ENCODE measurements around the gene IL21R. TPM values are rescaled to one million over a fixed set of nuclear protein-coding genes. Genes with fewer than 3 reads are reported as not detected.

Gene IL21R
- total RNA-seq, 1 donor from 2014 or later, result 167 TPM

DNA sequence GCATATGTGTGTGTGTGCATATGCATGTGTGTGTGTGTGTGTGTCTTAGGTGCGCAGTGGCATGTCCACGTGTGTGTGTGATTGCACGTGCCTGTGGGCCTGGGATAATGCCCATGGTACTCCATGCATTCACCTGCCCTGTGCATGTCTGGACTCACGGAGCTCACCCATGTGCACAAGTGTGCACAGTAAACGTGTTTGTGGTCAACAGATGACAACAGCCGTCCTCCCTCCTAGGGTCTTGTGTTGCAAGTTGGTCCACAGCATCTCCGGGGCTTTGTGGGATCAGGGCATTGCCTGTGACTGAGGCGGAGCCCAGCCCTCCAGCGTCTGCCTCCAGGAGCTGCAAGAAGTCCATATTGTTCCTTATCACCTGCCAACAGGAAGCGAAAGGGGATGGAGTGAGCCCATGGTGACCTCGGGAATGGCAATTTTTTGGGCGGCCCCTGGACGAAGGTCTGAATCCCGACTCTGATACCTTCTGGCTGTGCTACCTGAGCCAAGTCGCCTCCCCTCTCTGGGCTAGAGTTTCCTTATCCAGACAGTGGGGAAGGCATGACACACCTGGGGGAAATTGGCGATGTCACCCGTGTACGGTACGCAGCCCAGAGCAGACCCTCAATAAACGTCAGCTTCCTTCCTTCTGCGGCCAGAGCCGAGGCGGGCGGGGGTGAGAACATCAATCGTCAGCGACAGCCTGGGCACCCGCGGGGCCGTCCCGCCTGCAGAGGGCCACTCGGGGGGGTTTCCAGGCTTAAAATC, 47.6 kb downstream of the IL21R start:
- ChIA-PET CTCF (interaction anchor here (0.9 to 3.3 kb wide), 6 partner anchors 22 to 270 kb away, joined by 3 to 13 read pairs (median 9); no protein-coding TSS in a partner anchor), POLR2A (interaction anchor here (0.6 to 15.9 kb wide), 30 partner anchors 9 to 270 kb away, joined by 3 to 464 read pairs (median 8); partner anchors contain the start of genes GTF3C1, IL21R, KATNIP and KDM8)
- intact Hi-C loops (cut with micrococcal nuclease), result loop anchor here (1.0 kb wide), 8 partner anchors 18 to 212 kb away; no protein-coding TSS in a partner anchor
- TF ChIP-seq, protein P1, sequence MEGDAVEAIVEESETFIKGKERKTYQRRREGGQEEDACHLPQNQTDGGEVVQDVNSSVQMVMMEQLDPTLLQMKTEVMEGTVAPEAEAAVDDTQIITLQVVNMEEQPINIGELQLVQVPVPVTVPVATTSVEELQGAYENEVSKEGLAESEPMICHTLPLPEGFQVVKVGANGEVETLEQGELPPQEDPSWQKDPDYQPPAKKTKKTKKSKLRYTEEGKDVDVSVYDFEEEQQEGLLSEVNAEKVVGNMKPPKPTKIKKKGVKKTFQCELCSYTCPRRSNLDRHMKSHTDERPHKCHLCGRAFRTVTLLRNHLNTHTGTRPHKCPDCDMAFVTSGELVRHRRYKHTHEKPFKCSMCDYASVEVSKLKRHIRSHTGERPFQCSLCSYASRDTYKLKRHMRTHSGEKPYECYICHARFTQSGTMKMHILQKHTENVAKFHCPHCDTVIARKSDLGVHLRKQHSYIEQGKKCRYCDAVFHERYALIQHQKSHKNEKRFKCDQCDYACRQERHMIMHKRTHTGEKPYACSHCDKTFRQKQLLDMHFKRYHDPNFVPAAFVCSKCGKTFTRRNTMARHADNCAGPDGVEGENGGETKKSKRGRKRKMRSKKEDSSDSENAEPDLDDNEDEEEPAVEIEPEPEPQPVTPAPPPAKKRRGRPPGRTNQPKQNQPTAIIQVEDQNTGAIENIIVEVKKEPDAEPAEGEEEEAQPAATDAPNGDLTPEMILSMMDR (IDR thresholded peaks at IDR 0.05), result no peak
- peak overlapping the region; percentile 85 for H3K4me3 Mint-ChIP-seq
- H3K9me3 Mint-ChIP-seq, result no peaks in the 10 kb centered on the region
- H3K27ac Mint-ChIP-seq, result peak overlapping the region; percentile 99
- H3K4me1 Mint-ChIP-seq, result peaks cover 97% of the 10 kb centered on the region
- peaks cover 64% of the 10 kb centered on the region for H3K36me3 Mint-ChIP-seq (ENCODE audit: low read depth)
- no peaks in the 10 kb centered on the region for H3K27me3 Mint-ChIP-seq
- ATAC-seq (ENCODE audit: low read depth) (peak; percentile 78), DNase-seq (peak; percentile 78)

DNA sequence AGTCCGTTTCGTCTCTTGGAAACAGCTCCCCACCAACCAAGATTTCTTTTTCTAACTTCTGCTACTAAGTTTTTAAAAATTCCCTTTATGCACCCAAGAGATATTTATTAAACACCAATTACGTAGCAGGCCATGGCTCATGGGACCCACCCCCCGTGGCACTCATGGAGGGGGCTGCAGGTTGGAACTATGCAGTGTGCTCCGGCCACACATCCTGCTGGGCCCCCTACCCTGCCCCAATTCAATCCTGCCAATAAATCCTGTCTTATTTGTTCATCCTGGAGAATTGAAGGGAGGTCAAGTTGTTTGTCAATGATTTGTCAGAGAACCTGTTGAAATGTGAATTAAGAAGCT, 48.2 kb downstream of the IL21R start:
- Mint-ChIP-seq H3K27me3 (no peaks in the 10 kb centered on the region), H3K4me1 (peaks cover 98% of the 10 kb centered on the region), H3K36me3 (ENCODE audit: low read depth) (peaks cover 59% of the 10 kb centered on the region), H3K9me3 (no peaks in the 10 kb centered on the region), H3K27ac (peak overlapping the region; percentile 99), H3K4me3 (peak overlapping the region; percentile 85)
- CTCF ChIA-PET, result interaction anchor here (0.9 to 3.3 kb wide), 6 partner anchors 23 to 270 kb away, joined by 3 to 13 read pairs (median 9); no protein-coding TSS in a partner anchor
- no peak for DNase-seq
- POLR2A ChIA-PET, result interaction anchor here (0.6 to 15.9 kb wide), 31 partner anchors 9 to 270 kb away, joined by 3 to 464 read pairs (median 8); partner anchors contain the start of genes GTF3C1, IL21R, KATNIP and KDM8
- intact Hi-C loops (cut with micrococcal nuclease), result loop anchor here (1.0 kb wide), 8 partner anchors 19 to 213 kb away; no protein-coding TSS in a partner anchor
- peak; percentile 56 for ATAC-seq (ENCODE audit: low read depth)
- TF ChIP-seq, protein P1 (IDR thresholded peaks at IDR 0.05), result no peak

DNA sequence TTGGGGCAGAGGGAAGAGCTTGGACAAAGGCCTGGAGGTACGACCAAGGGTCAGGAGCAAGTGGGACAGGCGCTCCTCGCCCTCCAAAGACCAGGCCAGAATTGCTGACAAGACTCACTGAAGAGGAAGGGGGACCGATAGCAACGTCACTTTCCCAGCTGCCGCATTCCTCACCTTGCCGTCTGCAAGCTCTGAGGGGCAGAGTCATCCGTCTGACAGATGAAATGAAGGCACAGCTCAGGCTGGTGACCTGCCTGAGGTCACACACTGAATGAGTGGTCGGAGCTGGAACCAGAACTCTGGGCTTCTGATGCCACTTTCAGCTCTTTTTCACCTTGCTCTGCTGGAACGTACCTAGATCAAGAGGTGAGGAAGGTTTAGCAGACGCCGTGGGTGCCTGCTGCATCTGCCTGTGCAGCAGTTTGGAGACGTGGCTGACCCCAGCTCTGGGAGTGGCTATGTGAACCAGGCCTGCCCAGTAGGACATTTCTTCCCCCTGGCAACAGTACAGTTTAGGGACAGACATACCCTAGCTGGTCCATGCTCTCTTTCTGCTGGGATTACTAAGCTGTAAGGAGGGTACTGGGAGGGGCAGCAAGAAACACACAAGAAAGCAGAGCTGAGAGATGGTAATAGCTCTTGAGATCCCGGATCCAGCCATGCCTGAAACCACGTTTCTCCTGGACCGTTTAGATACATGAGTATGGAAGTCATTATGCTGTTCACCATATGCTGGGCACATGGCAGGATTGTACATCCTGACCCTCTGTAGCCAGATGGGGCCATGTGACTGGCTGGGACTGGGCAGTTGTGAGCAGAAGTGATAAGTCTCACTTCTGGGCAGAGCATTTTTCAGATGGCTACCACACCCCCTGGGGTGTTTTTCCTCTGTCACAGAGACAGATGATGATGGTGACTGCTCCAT, 50.9 kb downstream of the IL21R start:
- ChIA-PET CTCF (interaction anchor here (0.9 to 3.3 kb wide), 6 partner anchors 26 to 273 kb away, joined by 4 to 11 read pairs (median 5); no protein-coding TSS in a partner anchor), POLR2A (interaction anchor here (0.6 to 15.9 kb wide), 14 partner anchors 21 to 232 kb away, joined by 3 to 464 read pairs (median 7); partner anchors contain the start of genes IL21R and NSMCE1)
- peaks cover 94% of the 10 kb centered on the region for H3K4me1 Mint-ChIP-seq
- ATAC-seq (ENCODE audit: low read depth), result no peak
- no peaks in the 10 kb centered on the region for H3K27me3 Mint-ChIP-seq
- TF ChIP-seq, protein P1 (IDR thresholded peaks at IDR 0.05), result no peak
- intact Hi-C loops (cut with micrococcal nuclease), result no loop called here
- peaks cover 33% of the 10 kb centered on the region for H3K36me3 Mint-ChIP-seq (ENCODE audit: low read depth)
- no peak for DNase-seq
- peak overlapping the region; percentile 41 for H3K4me3 Mint-ChIP-seq
- H3K9me3 Mint-ChIP-seq, result no peaks in the 10 kb centered on the region
- peak overlapping the region; percentile 99 for H3K27ac Mint-ChIP-seq

DNA sequence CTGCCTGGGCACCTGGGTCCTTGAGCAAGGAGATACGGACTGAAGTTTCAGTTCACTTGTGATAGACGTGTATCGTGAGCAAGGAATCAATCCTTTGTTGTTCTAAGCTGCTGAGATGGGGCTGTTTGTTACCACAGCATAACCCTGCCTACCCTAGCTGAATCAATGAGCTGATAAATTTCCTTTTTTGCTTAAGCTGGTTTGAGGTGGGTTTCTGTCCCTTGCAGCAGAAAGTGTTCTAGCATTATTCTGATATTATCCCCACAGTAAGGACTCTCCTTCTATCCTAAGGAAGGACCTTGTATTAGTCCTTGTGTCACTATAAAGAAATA, 51.5 kb downstream of the IL21R start:
- peaks cover 27% of the 10 kb centered on the region for H3K36me3 Mint-ChIP-seq (ENCODE audit: low read depth)
- H3K27ac Mint-ChIP-seq, result peak overlapping the region; percentile 99
- peaks cover 87% of the 10 kb centered on the region for H3K4me1 Mint-ChIP-seq
- ChIA-PET CTCF (interaction anchor here (1.3 to 2.0 kb wide), 3 partner anchors 86 to 274 kb away, joined by 4 to 10 read pairs (median 4); no protein-coding TSS in a partner anchor), POLR2A (interaction anchor here (0.8 to 15.9 kb wide), 12 partner anchors 8 to 223 kb away, joined by 3 to 464 read pairs (median 7); partner anchors contain the start of gene IL21R)
- no peak for ATAC-seq (ENCODE audit: low read depth)
- intact Hi-C loops (cut with micrococcal nuclease), result no loop called here
- no peak overlapping the region for H3K4me3 Mint-ChIP-seq
- TF ChIP-seq, protein P1 (IDR thresholded peaks at IDR 0.05), result no peak
- DNase-seq, result no peak
- H3K9me3 Mint-ChIP-seq, result no peaks in the 10 kb centered on the region
- no peaks in the 10 kb centered on the region for H3K27me3 Mint-ChIP-seq
